Osteocyte (in vitro differentiated cells): Measurements from ENCODE around the gene PAX8. TPM values are rescaled to one million over a fixed set of nuclear protein-coding genes. Genes with fewer than 3 reads are reported as not detected.

Source experiments
- DNase-seq: peaks from one replicate; pipeline ENCODE4 v3.0.0; 2021; ENCODE audit warnings: mixed read lengths; ENCODE audit not compliant: unreplicated experiment; ENCODE audit errors: extremely low spot score
- H3K27ac Mint-ChIP-seq: one replicate; pipeline ENCODE4 v1.8.0; 2021; ENCODE audit warnings: mild to moderate bottlenecking, mixed read lengths; ENCODE audit not compliant: unreplicated experiment
- H3K27me3 Mint-ChIP-seq: one replicate; pipeline ENCODE4 v1.8.0; 2021; ENCODE audit warnings: mixed read lengths; ENCODE audit not compliant: unreplicated experiment
- H3K36me3 Mint-ChIP-seq: one replicate; pipeline ENCODE4 v1.8.0; 2021; ENCODE audit warnings: mixed read lengths; ENCODE audit not compliant: unreplicated experiment
- H3K4me1 Mint-ChIP-seq: one replicate; pipeline ENCODE4 v1.8.0; 2021; ENCODE audit warnings: mixed read lengths; ENCODE audit not compliant: unreplicated experiment
- H3K4me3 Mint-ChIP-seq: one replicate; pipeline ENCODE4 v1.8.0; 2021; ENCODE audit warnings: mild to moderate bottlenecking, moderate library complexity, mixed read lengths; ENCODE audit not compliant: unreplicated experiment
- H3K9me3 Mint-ChIP-seq: one replicate; pipeline ENCODE4 v1.8.0; 2021; ENCODE audit warnings: mixed read lengths; ENCODE audit not compliant: unreplicated experiment
- CTCF ChIP-seq: fragments of 200-600 bp; sonication (generic); IDR thresholded peaks from 2 replicates; pipeline ENCODE4 v1.5.0; 2021; ENCODE audit warnings: antibody characterized with exemption, mild to moderate bottlenecking, moderate library complexity
- total RNA-seq: library from RNA; stranded (reverse); gene quantifications from 2 replicates; pipeline ENCODE4 v1.2.1, GENCODE V29; 2021

Gene PAX8
- total RNA-seq, 1 donor from 2014 or later: not detected

- no peak overlapping the region for H3K27ac Mint-ChIP-seq
- peak overlapping the region; percentile 61 for H3K4me3 Mint-ChIP-seq
Observed at GRCh38 chr2:113277474-113278072, 1.1 kb downstream of the PAX8 start.

GRCh38 chr2:113276761-113277425 is 1.8 kb downstream of the PAX8 start:
- peak overlapping the region; percentile 61 for H3K4me3 Mint-ChIP-seq
- H3K4me1 Mint-ChIP-seq: peaks cover 23% of the 10 kb centered on the region
- TF ChIP-seq CTCF: no peak
- peaks cover 56% of the 10 kb centered on the region for H3K27me3 Mint-ChIP-seq
- H3K36me3 Mint-ChIP-seq: no peaks in the 10 kb centered on the region
- DNase-seq: no peak
- H3K9me3 Mint-ChIP-seq: no peaks in the 10 kb centered on the region
- no peak overlapping the region for H3K27ac Mint-ChIP-seq

More at GRCh38 chr2:113277474-113278072, 1.1 kb downstream of the PAX8 start:
- no peaks in the 10 kb centered on the region for H3K36me3 Mint-ChIP-seq
- peaks cover 28% of the 10 kb centered on the region for H3K4me1 Mint-ChIP-seq
- H3K27me3 Mint-ChIP-seq: peaks cover 49% of the 10 kb centered on the region
- TF ChIP-seq CTCF: no peak
- DNase-seq: no peak
- H3K9me3 Mint-ChIP-seq: no peaks in the 10 kb centered on the region

- peaks cover 22% of the 10 kb centered on the region for H3K4me1 Mint-ChIP-seq
- no peaks in the 10 kb centered on the region for H3K9me3 Mint-ChIP-seq
- no peaks in the 10 kb centered on the region for H3K36me3 Mint-ChIP-seq
- H3K4me3 Mint-ChIP-seq: no peak overlapping the region
- H3K27me3 Mint-ChIP-seq: peaks cover 62% of the 10 kb centered on the region
- no peak for TF ChIP-seq CTCF
- no peak for DNase-seq
- H3K27ac Mint-ChIP-seq: no peak overlapping the region
Observed at GRCh38 chr2:113276216-113276760, 2.4 kb downstream of the PAX8 start.

GRCh38 chr2:113275556-113276215 is 3.0 kb downstream of the PAX8 start:
- Mint-ChIP-seq H3K4me1 (peaks cover 22% of the 10 kb centered on the region), H3K36me3 (no peaks in the 10 kb centered on the region), H3K4me3 (no peak overlapping the region), H3K9me3 (no peaks in the 10 kb centered on the region), H3K27me3 (peaks cover 68% of the 10 kb centered on the region), H3K27ac (no peak overlapping the region)
- no peak for DNase-seq
- no peak for TF ChIP-seq CTCF

- Mint-ChIP-seq H3K9me3 (no peaks in the 10 kb centered on the region), H3K4me3 (no peak overlapping the region), H3K36me3 (peaks cover 2% of the 10 kb centered on the region), H3K27ac (no peak overlapping the region), H3K27me3 (peaks cover 76% of the 10 kb centered on the region), H3K4me1 (peaks cover 22% of the 10 kb centered on the region)
- no peak for DNase-seq
- TF ChIP-seq CTCF: no peak
Observed at GRCh38 chr2:113274432-113274831, 4.3 kb downstream of the PAX8 start.
